Progenitor cell of endocrine pancreas (in vitro differentiated cells): ENCODE data around the gene CHRNE. TPM values are rescaled to one million over a fixed set of nuclear protein-coding genes. Genes with fewer than 3 reads are reported as not detected.

Experiments used
- DNase-seq: peaks from one replicate; pipeline ENCODE4 v3.0.0; 2021; ENCODE audit warnings: low spot score; ENCODE audit not compliant: unreplicated experiment
- H3K27ac Mint-ChIP-seq: 2 replicates; pipeline ENCODE4 v1.8.0; 2021; ENCODE audit warnings: mild to moderate bottlenecking, moderate library complexity, mixed read lengths
- H3K27me3 Mint-ChIP-seq: 2 replicates; pipeline ENCODE4 v1.8.0; 2021; ENCODE audit warnings: mixed read lengths
- H3K36me3 Mint-ChIP-seq: 2 replicates; pipeline ENCODE4 v1.8.0; 2022; ENCODE audit warnings: mixed read lengths; ENCODE audit not compliant: insufficient read depth
- H3K4me1 Mint-ChIP-seq: 2 replicates; pipeline ENCODE4 v1.8.0; 2021; ENCODE audit warnings: low read depth, mixed read lengths
- H3K4me3 Mint-ChIP-seq: 2 replicates; pipeline ENCODE4 v1.8.0; 2021; ENCODE audit warnings: low read depth, mild to moderate bottlenecking, moderate library complexity, mixed read lengths
- H3K9me3 Mint-ChIP-seq: 2 replicates; pipeline ENCODE4 v1.8.0; 2021; ENCODE audit warnings: low read depth, mixed read lengths
- CTCF ChIP-seq: fragments of 200-600 bp; sonication (generic); IDR thresholded peaks from one replicate; pipeline ENCODE4 v1.5.0; 2021; ENCODE audit warnings: antibody characterized with exemption, mild to moderate bottlenecking; ENCODE audit not compliant: unreplicated experiment
- total RNA-seq: library from RNA; stranded (reverse); gene quantifications from 2 replicates; pipeline ENCODE4 v1.2.1, GENCODE V29; 2021

The CHRNE gene
- total RNA-seq, 1 donor from 2014 or later, result 0.36 TPM

DNA sequence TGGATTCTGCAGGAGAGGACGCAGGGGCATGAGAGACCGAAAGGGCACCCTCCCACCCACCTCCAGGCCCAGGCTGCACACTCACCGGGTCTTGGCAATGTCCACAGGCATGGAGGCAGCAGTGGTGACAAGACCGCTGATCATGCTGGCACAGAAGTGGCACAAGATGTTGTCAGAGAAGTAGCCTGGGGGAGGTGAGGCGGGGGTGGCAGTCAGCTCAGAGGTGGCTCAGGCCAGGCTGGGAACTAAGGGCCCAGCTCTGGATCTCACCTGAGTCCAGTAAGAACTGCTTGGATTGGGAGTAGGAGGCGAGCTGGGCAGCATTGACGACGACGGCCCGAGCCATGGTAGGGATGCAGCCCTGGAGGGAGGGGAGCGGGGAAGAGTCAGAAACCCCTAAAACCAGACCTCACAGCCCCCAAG, 35.2 kb upstream of the CHRNE start:
- H3K27ac Mint-ChIP-seq, result peak overlapping the region; percentile 94
- H3K4me3 Mint-ChIP-seq, result peak overlapping the region; percentile 85
- peaks cover 5% of the 10 kb centered on the region for H3K36me3 Mint-ChIP-seq
- no peaks in the 10 kb centered on the region for H3K9me3 Mint-ChIP-seq
- TF ChIP-seq CTCF, result no peak
- DNase-seq, result no peak
- no peaks in the 10 kb centered on the region for H3K27me3 Mint-ChIP-seq
- peaks cover 21% of the 10 kb centered on the region for H3K4me1 Mint-ChIP-seq

- H3K9me3 Mint-ChIP-seq, result no peaks in the 10 kb centered on the region
- TF ChIP-seq CTCF, result no peak
- H3K4me1 Mint-ChIP-seq, result peaks cover 21% of the 10 kb centered on the region
- H3K4me3 Mint-ChIP-seq, result no peak overlapping the region
- peaks cover 5% of the 10 kb centered on the region for H3K36me3 Mint-ChIP-seq
- no peak for DNase-seq
- H3K27me3 Mint-ChIP-seq, result no peaks in the 10 kb centered on the region
- H3K27ac Mint-ChIP-seq, result no peak overlapping the region
Measured at GRCh38 chr17:4937553-4937952, 34.7 kb upstream of the CHRNE start.

GRCh38 chr17:4936436-4936835, 33.5 kb upstream of the CHRNE start:
- Mint-ChIP-seq H3K9me3 (no peaks in the 10 kb centered on the region), H3K27me3 (no peaks in the 10 kb centered on the region), H3K36me3 (peaks cover 5% of the 10 kb centered on the region), H3K4me3 (no peak overlapping the region), H3K27ac (no peak overlapping the region), H3K4me1 (peaks cover 16% of the 10 kb centered on the region)
- DNase-seq, result no peak
- TF ChIP-seq CTCF, result no peak

- H3K4me3 Mint-ChIP-seq, result no peak overlapping the region
- no peaks in the 10 kb centered on the region for H3K9me3 Mint-ChIP-seq
- TF ChIP-seq CTCF, result no peak
- DNase-seq, result no peak
- H3K4me1 Mint-ChIP-seq, result peaks cover 9% of the 10 kb centered on the region
- H3K27ac Mint-ChIP-seq, result no peak overlapping the region
- no peaks in the 10 kb centered on the region for H3K27me3 Mint-ChIP-seq
- H3K36me3 Mint-ChIP-seq, result peaks cover 4% of the 10 kb centered on the region
Measured at GRCh38 chr17:4935650-4936049, 32.8 kb upstream of the CHRNE start.

- no peak for DNase-seq
- Mint-ChIP-seq H3K27ac (peak overlapping the region; percentile 81), H3K36me3 (peaks cover 4% of the 10 kb centered on the region), H3K4me3 (no peak overlapping the region), H3K9me3 (no peaks in the 10 kb centered on the region), H3K4me1 (peaks cover 9% of the 10 kb centered on the region), H3K27me3 (no peaks in the 10 kb centered on the region)
- peak; percentile 38 for TF ChIP-seq CTCF
Measured at GRCh38 chr17:4934173-4934979, 31.5 kb upstream of the CHRNE start.
